HG02642 (cell line): ENCODE data around the gene JOSD1.
A peak's percentile ranks its signal among the peaks of the same experiment; 100 is the strongest.
"Not testable (repeated sequence)": the region's sequence is repeated elsewhere in the genome, so short reads cannot be mapped to it uniquely, and the experiment has no call there.

Experiments
- ATAC-seq: cut with Tn5 transposase; IDR thresholded peaks from one replicate; pipeline ENCODE4 v1.9.1; 2021; ENCODE audit warnings: mild to moderate bottlenecking; ENCODE audit not compliant: unreplicated experiment, poor library complexity

Gene JOSD1

DNA sequence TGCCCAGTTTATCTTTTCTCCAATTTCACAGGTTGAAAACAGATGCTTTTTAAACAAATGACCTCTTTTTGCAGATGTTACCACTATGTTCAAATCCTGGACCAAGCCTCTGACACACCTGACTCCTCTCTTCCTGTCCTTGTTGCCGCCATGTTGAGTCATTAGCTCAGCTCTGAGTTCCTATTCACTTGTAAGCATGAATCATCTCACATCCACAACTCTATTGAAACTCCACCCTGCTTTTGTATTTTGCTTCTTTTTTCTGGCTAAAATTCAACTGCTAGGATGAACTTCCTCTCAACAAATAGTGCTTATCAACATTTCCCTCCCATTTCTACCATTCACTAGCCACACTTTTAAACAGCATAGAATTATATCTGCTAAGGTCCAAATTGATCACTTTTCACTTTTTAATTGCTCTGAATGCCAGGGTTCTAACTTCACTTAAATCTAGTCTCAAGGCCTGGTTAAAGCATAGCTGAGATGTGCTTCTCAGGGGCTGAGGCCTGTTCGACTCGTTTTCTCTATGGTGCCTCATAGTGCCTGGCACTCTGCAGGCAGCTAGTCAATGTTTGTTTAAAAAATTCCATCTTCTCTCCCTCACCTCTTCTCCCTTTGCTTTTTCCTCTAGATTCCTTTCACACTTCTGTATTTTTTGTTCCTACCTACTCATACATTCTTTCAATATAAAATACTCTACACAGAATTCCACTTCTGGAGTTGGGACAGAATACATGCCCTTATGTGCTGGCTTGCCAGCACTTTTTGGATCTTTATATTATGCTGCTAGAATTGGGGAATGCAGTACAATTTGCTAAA, 3.9 kb downstream of the JOSD1 start:
- ATAC-seq, result no peak

DNA sequence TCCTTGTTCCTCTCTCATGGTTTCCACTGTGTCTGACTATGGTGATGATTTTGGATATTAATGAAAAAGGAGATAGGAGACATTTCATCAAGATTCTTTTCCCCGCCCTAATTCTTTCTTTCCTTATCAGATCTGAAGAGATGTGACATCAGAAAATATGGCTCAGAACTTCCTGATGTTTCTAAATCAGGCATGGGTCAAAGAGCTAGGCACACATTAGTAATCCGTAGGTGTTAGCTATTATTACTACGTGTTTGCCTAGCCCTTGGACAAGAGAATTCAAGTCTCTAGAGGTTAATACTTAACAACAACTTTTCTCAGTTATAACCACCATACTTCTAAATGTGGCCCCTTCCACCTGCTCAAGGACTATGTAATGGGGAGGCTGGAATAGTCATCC, 5.8 kb downstream of the JOSD1 start:
- no peak for ATAC-seq

GRCh38 chr22:38694049-38694448, 6.7 kb downstream of the JOSD1 start:
- no peak for ATAC-seq

DNA sequence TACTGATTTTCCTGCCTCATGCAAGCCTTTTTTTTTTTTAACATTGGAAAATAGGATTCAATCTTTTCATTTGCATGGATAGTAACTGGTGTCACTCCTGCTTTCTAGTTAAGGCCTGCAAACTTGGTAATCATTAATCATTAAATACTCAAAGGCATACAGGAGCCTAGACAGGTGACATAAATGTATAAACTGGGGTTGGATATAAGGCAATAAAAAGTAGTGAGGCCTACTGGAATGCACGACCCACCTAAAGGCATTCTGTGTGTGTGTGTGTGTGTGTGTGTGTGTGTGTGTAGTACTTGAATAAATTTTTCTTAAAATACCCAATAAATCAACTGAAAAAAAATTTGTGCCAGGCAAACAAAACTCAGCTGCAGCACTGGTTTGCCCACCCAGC, 11.1 kb downstream of the JOSD1 start:
- ATAC-seq, result no peak

DNA sequence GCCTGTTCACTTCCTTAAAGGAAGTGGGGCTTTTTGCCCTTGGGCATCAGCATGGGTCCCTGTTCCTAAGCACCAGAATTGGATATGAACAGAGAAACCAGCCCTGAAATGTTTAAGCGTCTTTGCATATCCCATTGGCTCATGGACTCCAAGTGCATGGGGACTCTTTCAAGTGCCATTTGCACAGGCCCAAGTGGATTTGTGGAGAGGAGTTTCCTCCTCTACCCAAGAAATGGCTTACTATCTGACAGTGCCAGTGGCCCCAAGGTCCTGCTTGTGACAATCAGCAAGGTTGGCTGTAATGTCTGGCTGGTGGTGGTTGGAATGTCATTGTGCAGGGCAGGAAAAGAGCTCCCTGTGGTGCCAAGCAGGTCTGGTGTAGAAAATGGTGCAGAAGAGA, 15.0 kb downstream of the JOSD1 start:
- no peak for ATAC-seq

- ATAC-seq, result no peak
Observed at GRCh38 chr22:38684895-38685294, 15.8 kb downstream of the JOSD1 start.

DNA sequence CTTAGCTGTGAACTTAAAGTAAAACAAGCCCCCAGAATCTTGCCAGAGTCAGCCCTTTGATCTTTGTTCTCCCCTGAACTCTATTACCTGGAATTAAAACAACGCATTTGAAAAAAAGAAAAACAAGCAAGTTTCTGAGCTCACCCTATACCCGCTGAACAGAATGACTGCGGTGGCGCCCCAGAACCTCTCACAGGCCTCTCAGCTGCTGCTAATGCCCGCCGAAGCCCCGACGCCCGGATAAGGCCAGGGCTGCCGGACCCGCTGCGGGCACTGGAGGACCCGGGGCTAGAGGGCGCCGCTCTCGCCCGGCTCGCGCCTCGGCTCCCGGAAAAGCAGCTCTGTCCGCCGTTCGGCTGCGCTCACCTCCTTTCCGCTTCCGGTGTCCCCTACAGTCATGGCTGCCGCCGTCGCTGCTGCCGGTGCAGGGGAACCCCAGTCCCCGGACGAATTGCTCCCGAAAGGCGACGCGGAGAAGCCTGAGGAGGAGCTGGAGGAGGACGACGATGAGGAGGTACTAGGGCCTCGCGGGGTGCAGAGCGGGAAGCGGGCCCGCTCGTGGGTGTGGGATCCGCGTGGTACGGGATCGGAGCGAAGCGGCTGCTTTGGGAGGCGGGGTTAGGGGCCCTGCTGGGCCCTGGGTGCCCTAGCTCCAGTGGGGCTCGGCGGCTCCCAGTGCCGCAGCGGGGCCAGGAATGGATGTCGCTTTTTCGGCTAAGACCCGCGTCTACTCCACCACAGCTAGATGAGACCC, 19.0 kb downstream of the JOSD1 start, which contains the start of gene TOMM22:
Gene TOMM22 (plus strand): TSS at position 376 of the 754 bp plus-strand sequence. CDS start 22 bp downstream, at position 398.
- peak; percentile 97 for ATAC-seq

DNA sequence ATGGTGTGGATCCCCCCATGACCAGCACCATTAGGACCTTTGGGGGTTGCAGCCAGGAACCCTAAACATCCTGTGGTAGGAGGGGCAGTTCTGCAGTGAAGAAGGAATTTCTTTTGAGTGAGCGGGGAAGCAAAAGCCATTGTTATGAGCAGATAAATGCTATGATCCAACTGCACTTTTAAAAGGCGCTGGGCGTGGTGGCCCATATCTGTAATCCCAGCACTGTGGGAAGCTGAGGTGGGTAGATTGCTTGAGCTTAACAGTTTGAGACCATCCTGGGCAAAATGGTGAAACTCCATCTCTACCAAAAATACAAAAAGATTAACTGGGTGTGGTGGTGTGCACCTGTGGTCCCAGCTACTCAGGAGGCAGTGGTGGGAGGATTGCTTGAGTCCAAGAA, 24.9 kb downstream of the JOSD1 start:
- ATAC-seq, result no peak

DNA sequence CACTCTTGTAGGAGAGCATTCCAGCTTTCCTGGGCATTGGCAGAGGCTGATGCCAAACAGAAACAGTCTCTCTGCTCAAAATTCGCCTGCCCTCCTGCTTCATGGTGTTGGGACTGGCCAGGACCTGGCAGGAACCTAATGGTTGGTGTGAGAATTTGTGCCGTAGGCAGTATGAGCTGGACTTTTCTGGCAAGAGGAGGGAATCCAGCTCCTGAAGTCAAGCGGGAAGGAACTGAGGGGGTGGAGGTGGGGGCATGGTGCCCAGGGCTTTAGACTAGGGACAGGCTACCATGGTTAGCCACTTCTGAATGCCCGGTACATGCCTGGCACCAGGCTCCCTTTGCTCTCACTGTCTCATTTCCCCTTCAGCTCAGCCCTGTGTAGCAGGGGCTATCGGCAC, 25.9 kb downstream of the JOSD1 start:
- ATAC-seq, result no peak

DNA sequence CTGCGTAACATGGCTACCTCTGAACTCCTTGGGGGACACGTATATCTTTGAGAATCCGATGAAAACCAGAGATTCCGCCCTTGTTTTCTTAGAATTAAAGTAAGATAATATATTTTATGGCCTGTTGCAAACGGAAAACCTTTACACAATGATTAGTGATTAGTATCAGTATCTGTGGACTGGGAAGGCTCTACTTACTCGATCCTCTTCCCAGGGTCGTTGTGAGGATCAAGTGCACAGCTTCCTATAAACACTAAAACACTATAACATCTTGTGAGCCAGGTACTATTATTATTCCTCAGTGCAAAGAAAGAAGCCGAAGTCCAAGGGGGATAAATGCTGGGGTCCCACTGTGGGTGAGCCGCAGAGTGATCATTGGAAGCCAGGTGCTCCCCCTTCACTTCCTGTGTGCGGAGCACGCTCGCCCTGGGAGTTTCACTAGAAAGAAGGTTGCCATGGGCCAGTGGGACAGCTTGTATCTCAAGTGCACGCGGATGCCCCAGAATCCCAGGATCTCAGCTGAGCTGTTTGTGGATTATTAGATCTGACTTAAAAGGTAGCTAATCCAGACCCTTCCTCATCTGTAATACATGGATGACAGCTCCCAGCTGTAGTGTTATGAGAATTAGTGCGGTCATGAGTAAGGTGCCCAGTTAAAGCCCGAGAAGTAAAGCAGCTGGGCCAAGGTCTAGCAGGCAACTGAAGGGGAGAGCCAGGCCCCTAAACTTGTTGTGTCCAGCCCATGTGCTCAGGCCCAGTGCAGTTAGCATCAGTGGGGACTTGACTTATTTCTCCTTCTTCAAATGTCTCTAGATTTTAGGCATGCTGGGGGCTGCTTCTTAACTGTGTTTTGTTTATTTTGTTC, 43.5 kb downstream of the JOSD1 start:
- no peak for ATAC-seq

GRCh38 chr22:38656256-38657044, 44.3 kb downstream of the JOSD1 start, which contains the start of the genes CBY1 and FAM227A:
TSS of gene CBY1 (plus strand) at chr22:38656638. CDS start at chr22:38668055, 11,417 bp downstream.
TSS of gene FAM227A (minus strand) at chr22:38656392. CDS start at chr22:38650168, 6,224 bp downstream.
- ATAC-seq, result peak; percentile 89

- no peak for ATAC-seq
Observed at GRCh38 chr22:38655519-38656255, 45.1 kb downstream of the JOSD1 start.

- ATAC-seq, result no peak
Observed at GRCh38 chr22:38653741-38654140, 47.0 kb downstream of the JOSD1 start.

- no peak for ATAC-seq
Observed at GRCh38 chr22:38652859-38653258, 47.9 kb downstream of the JOSD1 start.

GRCh38 chr22:38649841-38650522, 50.8 kb downstream of the JOSD1 start:
- ATAC-seq, result no peak

- ATAC-seq, result no peak
Observed at GRCh38 chr22:38645430-38645829, 55.3 kb downstream of the JOSD1 start.

GRCh38 chr22:38644245-38644644, 56.5 kb downstream of the JOSD1 start:
- not testable (repeated sequence) for ATAC-seq

DNA sequence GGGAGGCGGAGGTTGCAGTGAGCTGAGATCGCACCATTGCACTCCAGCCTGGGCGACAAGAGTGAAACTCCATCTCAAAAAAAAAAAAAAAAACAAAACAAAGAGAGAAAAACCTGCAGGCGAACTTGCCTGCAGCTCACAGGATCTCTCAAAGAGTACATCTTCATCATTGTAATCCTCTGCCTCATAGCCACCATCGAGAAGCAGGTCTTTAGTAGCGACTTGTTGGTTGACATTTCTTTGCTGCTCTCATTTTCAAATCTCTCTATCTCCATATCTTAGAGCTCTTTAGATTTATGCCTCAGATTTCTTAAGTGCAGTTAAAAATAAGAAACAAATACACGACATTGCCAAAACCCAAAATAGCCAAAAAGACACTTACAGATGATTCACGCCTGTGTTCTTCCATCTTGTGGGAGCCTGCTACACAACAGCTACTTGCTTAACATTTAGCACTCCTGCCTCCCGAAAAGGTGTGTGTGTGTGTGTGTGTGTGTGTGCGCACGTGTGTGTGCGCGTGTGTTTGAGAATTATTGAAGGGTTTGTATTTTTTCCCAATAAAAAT, 59.2 kb downstream of the JOSD1 start:
- ATAC-seq, result no peak
